H9 (cell line): ENCODE data around the gene CFAP61. TPM values are rescaled to one million over a fixed set of nuclear protein-coding genes. Genes with fewer than 3 reads are reported as not detected.

Experiments
- DNase-seq: peaks from one replicate; pipeline ENCODE4 v3.0.0-alpha.2; 2017
- H2AFZ ChIP-seq: one replicate; pipeline ENCODE4 v1.6.1; 2013; ENCODE audit warnings: mild to moderate bottlenecking, low read length, control low read depth, moderate library complexity
- H2AK5ac ChIP-seq: 2 replicates; pipeline ENCODE4 v1.6.1; 2013; ENCODE audit warnings: low read length, control low read depth, mixed read lengths; ENCODE audit not compliant: insufficient read length
- H2BK120ac ChIP-seq: one replicate; pipeline ENCODE4 v1.6.1; 2013; ENCODE audit warnings: low read depth, mild to moderate bottlenecking, low read length, control low read depth, inconsistent platforms; ENCODE audit not compliant: poor library complexity, severe bottlenecking
- H2BK12ac ChIP-seq: 2 replicates; pipeline ENCODE4 v1.6.1; 2013; ENCODE audit warnings: low read length, control low read depth, mixed read lengths, low read depth; ENCODE audit not compliant: insufficient read length
- H2BK15ac ChIP-seq: 2 replicates; pipeline ENCODE4 v1.6.1; 2013; ENCODE audit warnings: low read depth, low read length, control low read depth
- H2BK20ac ChIP-seq: one replicate; pipeline ENCODE4 v1.6.1; 2013; ENCODE audit warnings: low read depth, mild to moderate bottlenecking, low read length, control low read depth, inconsistent platforms; ENCODE audit not compliant: poor library complexity, severe bottlenecking
- H2BK5ac ChIP-seq: 2 replicates; pipeline ENCODE4 v1.6.1; 2013; ENCODE audit warnings: low read length, control low read depth, mixed read lengths; ENCODE audit not compliant: insufficient read length
- H3K14ac ChIP-seq: 2 replicates; pipeline ENCODE4 v1.6.1; 2013; ENCODE audit warnings: low read length, control low read depth; ENCODE audit not compliant: insufficient read depth
- H3K18ac ChIP-seq: 2 replicates; pipeline ENCODE4 v1.6.1; 2013; ENCODE audit warnings: low read depth, mild to moderate bottlenecking, mixed read lengths, low read length, control low read depth; ENCODE audit not compliant: insufficient read length
- H3K23ac ChIP-seq: 2 replicates; pipeline ENCODE4 v1.6.1; 2013; ENCODE audit warnings: low read length, control low read depth, mixed read lengths, low read depth; ENCODE audit not compliant: insufficient read length
- H3K23me2 ChIP-seq: 2 replicates; pipeline ENCODE4 v1.6.1; 2013; ENCODE audit warnings: low read depth, mild to moderate bottlenecking, mixed read lengths, low read length, control low read depth; ENCODE audit not compliant: insufficient read length, poor library complexity, severe bottlenecking
- H3K27ac ChIP-seq: 2 replicates; pipeline ENCODE4 v1.5.1; 2013; ENCODE audit warnings: low read length, control low read depth, mixed read lengths, low read depth; ENCODE audit not compliant: insufficient read length
- H3K27me3 ChIP-seq: 2 replicates; pipeline ENCODE4 v1.6.1; 2013; ENCODE audit warnings: low read length, control low read depth, inconsistent platforms; ENCODE audit not compliant: insufficient read depth
- H3K4ac ChIP-seq: 2 replicates; pipeline ENCODE4 v1.6.1; 2013; ENCODE audit warnings: low read depth, mild to moderate bottlenecking, control low read depth, inconsistent platforms, low read length, moderate library complexity
- H3K4me1 ChIP-seq: 2 replicates; pipeline ENCODE4 v1.6.1; 2013; ENCODE audit warnings: low read length, control low read depth, inconsistent platforms; ENCODE audit not compliant: insufficient read depth
- H3K4me2 ChIP-seq: 2 replicates; pipeline ENCODE4 v1.6.1; 2013; ENCODE audit warnings: low read length, control low read depth, mixed read lengths; ENCODE audit not compliant: insufficient read length, insufficient read depth
- H3K56ac ChIP-seq: 2 replicates; pipeline ENCODE4 v1.6.1; 2013; ENCODE audit warnings: low read depth, mild to moderate bottlenecking, mixed read lengths, low read length, control low read depth; ENCODE audit not compliant: insufficient read length
- H3K79me1 ChIP-seq: 2 replicates; pipeline ENCODE4 v1.6.1; 2013; ENCODE audit warnings: low read depth, mild to moderate bottlenecking, moderate library complexity, low read length, control low read depth, inconsistent platforms; ENCODE audit not compliant: insufficient read depth, poor library complexity, severe bottlenecking
- H3K79me2 ChIP-seq: 2 replicates; pipeline ENCODE4 v1.6.1; 2013; ENCODE audit warnings: low read length, control low read depth, inconsistent platforms; ENCODE audit not compliant: insufficient read depth
- H3K9ac ChIP-seq: 2 replicates; pipeline ENCODE4 v1.6.1; 2013; ENCODE audit warnings: low read length, control low read depth, mixed read lengths; ENCODE audit not compliant: insufficient read length; ENCODE audit errors: extremely low read depth
- H3K9me3 ChIP-seq: one replicate; pipeline ENCODE4 v1.6.1; 2013; ENCODE audit warnings: low read depth, low read length, inconsistent platforms; ENCODE audit not compliant: control insufficient read depth
- H3T11ph ChIP-seq: one replicate; pipeline ENCODE4 v1.6.1; 2013; ENCODE audit warnings: mild to moderate bottlenecking, low read length, control low read depth, inconsistent platforms
- H4K20me1 ChIP-seq: one replicate; pipeline ENCODE4 v1.6.1; 2013; ENCODE audit not compliant: control insufficient read depth, insufficient read length, insufficient read depth
- H4K5ac ChIP-seq: 2 replicates; pipeline ENCODE4 v1.6.1; 2013; ENCODE audit warnings: low read depth, mild to moderate bottlenecking, mixed read lengths, low read length, control low read depth; ENCODE audit not compliant: insufficient read length
- H4K8ac ChIP-seq: replicated peaks from 2 replicates; pipeline ENCODE4 v1.6.1; 2013; ENCODE audit warnings: low read length, control low read depth, mixed read lengths, low read depth; ENCODE audit not compliant: insufficient read length
- H4K91ac ChIP-seq: 2 replicates; pipeline ENCODE4 v1.6.1; 2013; ENCODE audit warnings: low read depth, mild to moderate bottlenecking, moderate library complexity, mixed read lengths, low read length, control low read depth; ENCODE audit not compliant: insufficient read length
- H3K27ac Mint-ChIP-seq, 3 experiments: 2 replicates in 2 of 3; 3 replicates in 1 of 3; pipeline ENCODE4 v1.8.0; 2020 to 2021; ENCODE audit warnings: mixed read lengths in 3 of 3, mild to moderate bottlenecking in 1 of 3, moderate library complexity in 1 of 3
- H3K27me3 Mint-ChIP-seq: 2 replicates; pipeline ENCODE4 v1.8.0; 2021; ENCODE audit warnings: low read depth, mild to moderate bottlenecking, moderate library complexity, mixed read lengths
- H3K36me3 Mint-ChIP-seq, 3 experiments: 2 replicates in 2 of 3; 3 replicates in 1 of 3; pipeline ENCODE4 v1.8.0; 2020 to 2021; ENCODE audit warnings: low read depth in 3 of 3, mixed read lengths in 3 of 3; ENCODE audit not compliant: insufficient read depth in 1 of 3
- H3K4me1 Mint-ChIP-seq, 2 experiments: 2 replicates each; pipeline ENCODE4 v1.8.0; 2020; ENCODE audit warnings: mixed read lengths in 2 of 2
- H3K4me3 Mint-ChIP-seq, 2 experiments: 2 replicates in 1 of 2; 3 replicates in 1 of 2; pipeline ENCODE4 v1.8.0; 2020 to 2021; ENCODE audit warnings: mild to moderate bottlenecking in 2 of 2, mixed read lengths in 2 of 2, moderate library complexity in 1 of 2
- H3K9me3 Mint-ChIP-seq, 2 experiments: 2 replicates in 1 of 2; 3 replicates in 1 of 2; pipeline ENCODE4 v1.8.0; 2020; ENCODE audit warnings: mild to moderate bottlenecking in 2 of 2, mixed read lengths in 2 of 2, moderate library complexity in 1 of 2
- CTCF ChIP-seq: fragments of 200-600 bp; sonication (generic); conservative IDR thresholded peaks from 3 replicates; pipeline ENCODE4 v1.8.0; 2021; ENCODE audit warnings: antibody characterized with exemption, mild to moderate bottlenecking
- WGBS: extraction: QIAGEN DNeasy Blood & Tissue Kit; methylation state at CpG from one replicate; pipeline ENCODE4 v1.1.7; 2013; ENCODE audit warnings: missing lambda C conversion rate, low lambda C conversion rate, mixed read lengths; ENCODE audit not compliant: insufficient read length; ENCODE audit errors: extremely low coverage; 5-methylcytosine and 5-hydroxymethylcytosine counted together
- total RNA-seq: library from RNA; stranded (reverse); gene quantifications from 2 replicates; pipeline ENCODE4 v1.2.1, GENCODE V29; 2021

Gene CFAP61
- total RNA-seq, 1 experiment from 2014 or later, result 0.44 TPM

DNA sequence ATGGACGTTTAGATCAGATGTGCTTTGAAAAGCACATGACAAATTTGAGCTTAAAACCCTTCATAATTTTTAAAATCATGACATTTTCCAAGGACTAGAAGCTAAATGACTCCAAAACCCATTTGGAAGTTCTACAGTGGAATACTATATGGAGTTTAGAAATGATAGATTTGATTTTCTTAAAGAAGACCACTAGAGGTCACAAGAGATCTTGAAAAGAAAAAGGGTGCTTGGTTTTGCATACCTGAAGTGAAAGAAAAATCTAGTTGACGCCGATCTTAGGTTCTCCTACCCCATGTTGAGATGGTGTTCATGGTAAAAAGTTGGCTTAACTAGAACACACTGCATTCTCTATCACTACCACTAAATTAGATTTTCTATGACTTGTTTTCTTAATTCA is 31.5 kb downstream of the CFAP61 start:
- no peaks in the 10 kb centered on the region for H3K36me3 Mint-ChIP-seq
- peaks cover 5 to 10% of the 10 kb centered on the region in 2 experiments for H3K4me1 Mint-ChIP-seq
- Histone ChIP-seq H3K79me1 (no peaks in the 10 kb centered on the region), H2BK12ac (no peak overlapping the region), H4K5ac (no peak overlapping the region), H2BK20ac (no peak overlapping the region), H3K9me3 (no peaks in the 10 kb centered on the region), H3T11ph (no peak overlapping the region), H2BK5ac (no peak overlapping the region), H3K18ac (no peak overlapping the region), H3K14ac (no peak overlapping the region), H3K27me3 (no peaks in the 10 kb centered on the region; the same call in 1 of the 2 replicates), H2BK15ac (no peak overlapping the region), H3K27ac (no peak overlapping the region), H3K9ac (no peak overlapping the region), H2AK5ac (no peak overlapping the region), H3K23ac (no peak overlapping the region), H4K8ac (no peak overlapping the region), H3K23me2 (no peaks in the 10 kb centered on the region), H4K20me1 (no peaks in the 10 kb centered on the region), H3K4me2 (no peak overlapping the region), H3K4ac (no peak overlapping the region), H2BK120ac (no peak overlapping the region), H4K91ac (no peak overlapping the region), H3K56ac (no peak overlapping the region), H3K79me2 (no peaks in the 10 kb centered on the region), H2AFZ (no peak overlapping the region), H3K4me1 (peaks cover 5% of the 10 kb centered on the region; the same call in 1 of the 2 replicates)
- H3K27ac Mint-ChIP-seq, result no peak overlapping the region
- no peaks in the 10 kb centered on the region for H3K9me3 Mint-ChIP-seq
- WGBS, result no CpG with 5 or more reads among the region's 3 CpGs
- TF ChIP-seq CTCF, result peak; percentile 75
- no peak for DNase-seq
- peaks cover 6% of the 10 kb centered on the region for H3K27me3 Mint-ChIP-seq
- H3K4me3 Mint-ChIP-seq, result no peak overlapping the region
